Measurements from ENCODE around the gene GPHN. TPM values are rescaled to one million over a fixed set of nuclear protein-coding genes. Genes with fewer than 3 reads are reported as not detected.
"Not testable (repeated sequence)": the region's sequence is repeated elsewhere in the genome, so short reads cannot be mapped to it uniquely, and the experiment has no call there.

The GPHN gene
- total and polyA plus RNA-seq, 7 donors = 8.1 to 39.7 (median 22.3) TPM

DNA sequence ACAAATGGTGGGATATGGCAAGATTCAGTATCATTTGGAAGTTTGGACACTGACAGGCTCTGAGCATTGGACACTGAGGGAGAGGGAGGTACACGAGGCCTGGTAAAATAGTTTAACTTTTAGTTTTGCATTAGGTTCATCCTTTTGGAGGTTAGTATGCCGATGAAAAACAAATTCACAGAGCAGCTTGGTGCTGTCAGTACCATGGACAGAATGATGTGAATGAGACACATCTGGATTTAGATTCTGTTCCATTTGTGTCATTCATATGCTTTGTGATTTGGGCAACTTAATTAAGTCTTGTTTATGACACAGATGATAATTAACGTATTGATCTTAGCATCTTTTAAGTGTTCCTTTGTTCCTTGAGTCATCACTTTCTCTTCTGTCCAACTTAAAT is 33.7 kb downstream of the GPHN start:
- no peaks in the 10 kb centered on the region for H3K9me3 ChIP-seq
- no peak overlapping the region for H3K27ac ChIP-seq
- 87 to 90% (median 90%) methylated on average over 3 of the region's 3 CpGs for WGBS, 3 donors
- H3K4me1 ChIP-seq = peaks cover 20% of the 10 kb centered on the region
- no peak for ATAC-seq
- DNase-seq = no peak
- H3K4me3 ChIP-seq = no peak overlapping the region
- no peak for TF ChIP-seq CTCF (IDR thresholded peaks at IDR 0.05)
- no peaks in the 10 kb centered on the region for H3K27me3 ChIP-seq (ENCODE audit: insufficient read depth in 3 of 3, low read length in 2 of 3)
- no peaks in the 10 kb centered on the region for H3K36me3 ChIP-seq (ENCODE audit: insufficient read depth in 1 of 2, low read depth in 1 of 2)
- intact Hi-C loops (cut with DNase I) = no loop called here

DNA sequence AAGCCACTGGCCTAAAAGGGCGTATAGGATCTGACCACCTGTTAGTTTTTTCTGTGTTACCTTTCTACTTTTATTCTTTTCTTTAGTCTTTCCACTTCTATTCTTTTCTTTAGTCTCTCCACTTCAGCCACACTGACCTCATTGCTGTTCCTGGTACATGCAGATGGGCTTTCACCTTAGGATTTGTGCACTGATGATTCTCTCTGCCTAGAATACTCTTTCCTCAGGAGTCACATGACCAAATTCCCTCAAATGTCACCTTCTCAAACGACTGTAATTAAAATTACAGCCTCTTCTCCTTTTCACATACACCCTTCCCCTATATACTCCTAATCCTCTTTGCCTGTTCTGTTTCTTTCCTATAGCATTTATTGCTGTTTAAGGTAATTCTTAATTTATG is 36.0 kb downstream of the GPHN start:
- no peaks in the 10 kb centered on the region for H3K36me3 ChIP-seq (ENCODE audit: insufficient read depth in 1 of 2, low read depth in 1 of 2)
- peaks cover 20% of the 10 kb centered on the region for H3K4me1 ChIP-seq
- 31 to 65% (median 33%) methylated on average over 2 of the region's 2 CpGs for WGBS, 3 donors
- intact Hi-C loops (cut with DNase I) = no loop called here
- DNase-seq (no peak), ATAC-seq (peak in 3 of 4 donors; percentile 32 to 65 (median 54))
- no peak overlapping the region for H3K4me3 ChIP-seq
- H3K27me3 ChIP-seq (ENCODE audit: insufficient read depth in 3 of 3, low read length in 2 of 3) = no peaks in the 10 kb centered on the region
- H3K9me3 ChIP-seq = no peaks in the 10 kb centered on the region
- no peak for TF ChIP-seq CTCF (IDR thresholded peaks at IDR 0.05)
- no peak overlapping the region for H3K27ac ChIP-seq

GRCh38 chr14:66545191-66545590 is 37.2 kb downstream of the GPHN start:
- intact Hi-C loops (cut with DNase I); H3K27me3 ChIP-seq (ENCODE audit: insufficient read depth in 3 of 3, low read length in 2 of 3); H3K4me3 ChIP-seq; H3K27ac ChIP-seq; DNase-seq; ATAC-seq; H3K9me3 ChIP-seq; H3K36me3 ChIP-seq (ENCODE audit: insufficient read depth in 1 of 2, low read depth in 1 of 2): not testable (repeated sequence)
- WGBS, 3 donors = 95% methylated on average over 21 of the region's 32 CpGs; no CpG with 5 or more reads in 2 of the 3 donors
- peaks cover 20% of the 10 kb centered on the region for H3K4me1 ChIP-seq

- peaks cover 20% of the 10 kb centered on the region for H3K4me1 ChIP-seq
- H3K36me3 ChIP-seq (ENCODE audit: insufficient read depth in 1 of 2, low read depth in 1 of 2); DNase-seq; ATAC-seq; intact Hi-C loops (cut with DNase I); H3K4me3 ChIP-seq; H3K27me3 ChIP-seq (ENCODE audit: insufficient read depth in 3 of 3, low read length in 2 of 3); H3K27ac ChIP-seq; H3K9me3 ChIP-seq: not testable (repeated sequence)
- 94 to 97% (median 96%) methylated on average over 9 to 29 of the region's 32 CpGs for WGBS, 3 donors
Measured at GRCh38 chr14:66545751-66546150, 37.8 kb downstream of the GPHN start.

DNA sequence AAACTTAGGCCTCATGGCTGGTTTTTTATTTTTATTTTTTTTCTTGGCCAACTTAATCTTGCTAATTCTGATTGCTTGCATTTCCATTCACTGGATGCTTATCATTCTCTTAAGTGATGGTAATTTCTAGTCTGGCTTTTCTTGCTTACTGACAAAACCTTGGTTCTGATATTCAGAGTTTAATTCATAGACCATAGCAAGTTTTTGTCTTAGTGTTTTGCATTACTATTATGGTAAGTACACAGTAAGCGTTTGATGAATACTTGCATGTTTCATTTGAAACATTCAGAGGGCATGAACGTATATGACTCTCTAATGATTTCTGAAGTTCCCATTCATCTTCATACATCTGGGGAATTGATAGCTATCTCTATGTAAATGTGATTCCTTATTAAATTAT is 55.8 kb downstream of the GPHN start:
- no peak overlapping the region for H3K27ac ChIP-seq
- H3K27me3 ChIP-seq (ENCODE audit: insufficient read depth in 3 of 3, low read length in 2 of 3) = no peaks in the 10 kb centered on the region
- no peak for ATAC-seq
- intact Hi-C loops (cut with DNase I) = no loop called here
- H3K4me3 ChIP-seq = no peak overlapping the region
- H3K36me3 ChIP-seq (ENCODE audit: insufficient read depth in 1 of 2, low read depth in 1 of 2) = no peaks in the 10 kb centered on the region
- 94 to 97% (median 94%) methylated on average over 2 of the region's 2 CpGs for WGBS, 3 donors
- no peak for TF ChIP-seq CTCF (IDR thresholded peaks at IDR 0.05)
- peaks cover 10% of the 10 kb centered on the region for H3K4me1 ChIP-seq
- DNase-seq = no peak
- H3K9me3 ChIP-seq = no peaks in the 10 kb centered on the region

DNA sequence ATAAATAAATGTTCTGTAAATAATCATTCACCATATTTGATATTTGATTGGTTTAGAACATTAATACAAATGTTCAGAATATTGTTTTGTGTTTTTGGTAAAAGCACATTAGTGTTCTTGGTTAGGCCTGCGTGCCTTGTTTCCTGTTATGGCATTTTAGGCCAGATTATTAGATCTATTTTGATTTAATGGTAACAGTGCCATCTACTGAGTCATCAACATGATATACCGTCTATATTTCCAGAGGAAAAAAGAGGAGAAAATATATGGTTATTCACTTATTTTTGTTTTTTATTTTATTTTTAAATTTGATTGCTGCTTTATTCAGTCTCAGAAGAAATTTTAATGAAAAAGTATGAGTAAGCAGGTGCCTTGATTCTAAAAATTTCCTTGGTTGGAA is 60.3 kb downstream of the GPHN start:
- peaks cover 9% of the 10 kb centered on the region for H3K4me1 ChIP-seq
- no peak overlapping the region for H3K4me3 ChIP-seq
- 25 to 50% (median 25%) methylated on average over 2 of the region's 2 CpGs for WGBS, 3 donors
- TF ChIP-seq CTCF (IDR thresholded peaks at IDR 0.05) = no peak
- H3K27me3 ChIP-seq (ENCODE audit: insufficient read depth in 3 of 3, low read length in 2 of 3) = no peaks in the 10 kb centered on the region
- no peaks in the 10 kb centered on the region for H3K36me3 ChIP-seq (ENCODE audit: insufficient read depth in 1 of 2, low read depth in 1 of 2)
- DNase-seq (no peak), ATAC-seq (peak in 1 of 4 donors; percentile 53)
- no peak overlapping the region for H3K27ac ChIP-seq
- H3K9me3 ChIP-seq = peaks cover 4% of the 10 kb centered on the region
- intact Hi-C loops (cut with DNase I) = no loop called here
